Stimulated activated CD8-positive, alpha-beta memory T cell treated with anti-CD3 and anti-CD28 coated beads, Interleukin-12 subunit alpha, Interleukin-12 subunit beta, amount 100 ng/mL, for 24 hours (primary cell): ENCODE results near the gene PDE4D.

Source experiments
- DNase-seq: peaks from one replicate; pipeline ENCODE4 v3.0.0-alpha.2; 2020; ENCODE audit errors: extremely low read depth

Gene PDE4D

GRCh38 chr5:59655693-59656309 is 237.7 kb downstream of the PDE4D start:
- no peak for DNase-seq

GRCh38 chr5:59654691-59655090 is 238.8 kb downstream of the PDE4D start:
- no peak for DNase-seq

GRCh38 chr5:59652449-59652848 is 241.1 kb downstream of the PDE4D start:
- no peak for DNase-seq

GRCh38 chr5:59648949-59649921 is 244.3 kb downstream of the PDE4D start:
- no peak for DNase-seq

GRCh38 chr5:59648038-59648831 is 245.3 kb downstream of the PDE4D start:
- no peak for DNase-seq

- DNase-seq: no peak
Observed at GRCh38 chr5:59645380-59645779, 248.1 kb downstream of the PDE4D start.

- no peak for DNase-seq
Observed at GRCh38 chr5:59640411-59640810, 253.1 kb downstream of the PDE4D start.

- no peak for DNase-seq
Observed at GRCh38 chr5:59637884-59638580, 255.5 kb downstream of the PDE4D start.

- no peak for DNase-seq
Observed at GRCh38 chr5:59629561-59629960, 264.0 kb downstream of the PDE4D start.

- no peak for DNase-seq
Observed at GRCh38 chr5:59628062-59628828, 265.3 kb downstream of the PDE4D start.

GRCh38 chr5:59624898-59625297 is 268.6 kb downstream of the PDE4D start:
- no peak for DNase-seq

- no peak for DNase-seq
Observed at GRCh38 chr5:59622848-59623247, 270.7 kb downstream of the PDE4D start.

GRCh38 chr5:59621477-59621876 is 272.0 kb downstream of the PDE4D start:
- no peak for DNase-seq

- no peak for DNase-seq
Observed at GRCh38 chr5:59620535-59621212, 272.9 kb downstream of the PDE4D start.

- no peak for DNase-seq
Observed at GRCh38 chr5:59618644-59619043, 274.9 kb downstream of the PDE4D start.

GRCh38 chr5:59617186-59617771 is 276.2 kb downstream of the PDE4D start:
- DNase-seq: no peak

GRCh38 chr5:59616413-59616812 is 277.1 kb downstream of the PDE4D start:
- no peak for DNase-seq

- DNase-seq: no peak
Observed at GRCh38 chr5:59615272-59615671, 278.3 kb downstream of the PDE4D start.

GRCh38 chr5:59609501-59610265 is 283.8 kb downstream of the PDE4D start:
- DNase-seq: no peak
